Cardiac fibroblast (primary cell): ENCODE measurements around the gene SLC7A6OS.

Experiments
- DNase-seq, 2 donors: peaks; one replicate each; pipeline versions ENCODE4 v3.0.0 to v3.0.0-alpha.2; 2010; ENCODE audit warnings: low read depth in 2 of 2
- H3K4me3 ChIP-seq, 2 donors: replicated peaks in 1 of 2; 1 replicate in 1 of 2; 2 replicates in 1 of 2; pipeline ENCODE4 v1.5.1; 2011; ENCODE audit warnings: low read depth in 2 of 2, low read length in 2 of 2, mild to moderate bottlenecking in 2 of 2, moderate library complexity in 1 of 2
- TF ChIP-seq, protein P1 (sequence below): IDR thresholded peaks from one replicate; pipeline ENCODE4 v1.5.1; 2011; ENCODE audit warnings: low read depth, mild to moderate bottlenecking, low read length, inconsistent platforms

The SLC7A6OS gene

GRCh38 chr16:68267612-68268405 is 42.9 kb downstream of the SLC7A6OS start:
- TF ChIP-seq, protein P1, sequence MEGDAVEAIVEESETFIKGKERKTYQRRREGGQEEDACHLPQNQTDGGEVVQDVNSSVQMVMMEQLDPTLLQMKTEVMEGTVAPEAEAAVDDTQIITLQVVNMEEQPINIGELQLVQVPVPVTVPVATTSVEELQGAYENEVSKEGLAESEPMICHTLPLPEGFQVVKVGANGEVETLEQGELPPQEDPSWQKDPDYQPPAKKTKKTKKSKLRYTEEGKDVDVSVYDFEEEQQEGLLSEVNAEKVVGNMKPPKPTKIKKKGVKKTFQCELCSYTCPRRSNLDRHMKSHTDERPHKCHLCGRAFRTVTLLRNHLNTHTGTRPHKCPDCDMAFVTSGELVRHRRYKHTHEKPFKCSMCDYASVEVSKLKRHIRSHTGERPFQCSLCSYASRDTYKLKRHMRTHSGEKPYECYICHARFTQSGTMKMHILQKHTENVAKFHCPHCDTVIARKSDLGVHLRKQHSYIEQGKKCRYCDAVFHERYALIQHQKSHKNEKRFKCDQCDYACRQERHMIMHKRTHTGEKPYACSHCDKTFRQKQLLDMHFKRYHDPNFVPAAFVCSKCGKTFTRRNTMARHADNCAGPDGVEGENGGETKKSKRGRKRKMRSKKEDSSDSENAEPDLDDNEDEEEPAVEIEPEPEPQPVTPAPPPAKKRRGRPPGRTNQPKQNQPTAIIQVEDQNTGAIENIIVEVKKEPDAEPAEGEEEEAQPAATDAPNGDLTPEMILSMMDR: no peak
- DNase-seq: no peak
- no peak overlapping the region for H3K4me3 ChIP-seq

- peak; percentile 65 to 81 for DNase-seq
- TF ChIP-seq, protein P1: no peak
- peak overlapping the region; percentile 93 to 95 for H3K4me3 ChIP-seq
These were observed 45.4 kb downstream of the SLC7A6OS start for GRCh38 chr16:68265078-68265920.

GRCh38 chr16:68264128-68265077 is 46.3 kb downstream of the SLC7A6OS start, which contains the start of gene SLC7A6:
SLC7A6 (plus strand) TSS chr16:68264526; CDS start chr16:68274727, 10,201 bp downstream.
- TF ChIP-seq, protein P1: peak; percentile 77
- peak within 1 kb of the TSS; percentile 93 to 95 for H3K4me3 ChIP-seq
- DNase-seq: peak; percentile 75 to 78

GRCh38 chr16:68263559-68264127 is 47.1 kb downstream of the SLC7A6OS start:
- TF ChIP-seq, protein P1: no peak
- peak overlapping the region; percentile 55 to 95 for H3K4me3 ChIP-seq
- DNase-seq: no peak

- TF ChIP-seq, protein P1: no peak
- DNase-seq: no peak
- no peak overlapping the region for H3K4me3 ChIP-seq
These were observed 51.5 kb downstream of the SLC7A6OS start for GRCh38 chr16:68259007-68259825.
